Activated T-cell treated with anti-CD3 and anti-CD28 coated beads for 1 hour (primary cell): ENCODE measurements around the gene KLRC4.
"Not testable (repeated sequence)": the region's sequence is repeated elsewhere in the genome, so short reads cannot be mapped to it uniquely, and the experiment has no call there.

Experiments used
- DNase-seq: peaks from one replicate; pipeline ENCODE4 v3.0.0-alpha.2; 2020; ENCODE audit warnings: low read depth

Gene KLRC4

GRCh38 chr12:10397296-10397695, 12.3 kb downstream of the KLRC4 start:
- no peak for DNase-seq

GRCh38 chr12:10396176-10396575, 13.4 kb downstream of the KLRC4 start:
- not testable (repeated sequence) for DNase-seq

GRCh38 chr12:10395390-10395998, 14.1 kb downstream of the KLRC4 start:
- DNase-seq: no peak

GRCh38 chr12:10394531-10395152, 14.9 kb downstream of the KLRC4 start:
- DNase-seq: not testable (repeated sequence)

- no peak for DNase-seq
Measured at GRCh38 chr12:10393291-10393690, 16.3 kb downstream of the KLRC4 start.

- no peak for DNase-seq
Measured at GRCh38 chr12:10392394-10392930, 17.1 kb downstream of the KLRC4 start.

GRCh38 chr12:10390991-10391390, 18.6 kb downstream of the KLRC4 start:
- DNase-seq: not testable (repeated sequence)

- no peak for DNase-seq
Measured at GRCh38 chr12:10389904-10390303, 19.7 kb downstream of the KLRC4 start, which contains the start of gene KLRK1. Gene KLRK1, minus strand, starts transcription at chr12:10390041. Its CDS starts 1,231 bp downstream, at chr12:10388810.

- no peak for DNase-seq
Measured at GRCh38 chr12:10388624-10389413, 20.7 kb downstream of the KLRC4 start.

GRCh38 chr12:10387498-10387897, 22.1 kb downstream of the KLRC4 start:
- DNase-seq: not testable (repeated sequence)

- DNase-seq: no peak
Measured at GRCh38 chr12:10386857-10387256, 22.7 kb downstream of the KLRC4 start.

GRCh38 chr12:10385166-10385613, 24.4 kb downstream of the KLRC4 start:
- DNase-seq: no peak

GRCh38 chr12:10384191-10384590, 25.4 kb downstream of the KLRC4 start:
- no peak for DNase-seq

GRCh38 chr12:10381928-10382628, 27.5 kb downstream of the KLRC4 start:
- DNase-seq: no peak

GRCh38 chr12:10378737-10379136, 30.8 kb downstream of the KLRC4 start:
- DNase-seq: not testable (repeated sequence)

GRCh38 chr12:10374624-10375018, 34.9 kb downstream of the KLRC4 start:
- DNase-seq: no peak

GRCh38 chr12:10372559-10372958, 37.0 kb downstream of the KLRC4 start:
- no peak for DNase-seq

- not testable (repeated sequence) for DNase-seq
Measured at GRCh38 chr12:10371893-10372535, 37.5 kb downstream of the KLRC4 start.

GRCh38 chr12:10369557-10370415, 39.8 kb downstream of the KLRC4 start:
- no peak for DNase-seq
